Spleen (tissue), 11 donors: Measurements from ENCODE around the gene TMEM255B. TPM values are rescaled to one million over a fixed set of nuclear protein-coding genes. Genes with fewer than 3 reads are reported as not detected.

Source experiments
- DNase-seq: peaks from one replicate; pipeline ENCODE4 v3.0.0-alpha.2; 2020
- H3K27ac ChIP-seq, 8 donors: fragments of 200-600 bp; sonication (generic) in 7 of 8; 1 replicate in 4 of 8; 2 replicates in 4 of 8; pipeline versions ENCODE4 v1.5.0 to v1.8.0; 2016 to 2021; ENCODE audit warnings: inconsistent platforms in 4 of 8, mild to moderate bottlenecking in 4 of 8, moderate library complexity in 1 of 8
- H3K27me3 ChIP-seq, 7 donors: fragments of 200-600 bp; sonication (generic) in 6 of 7; replicated peaks in 1 of 7; 1 replicate in 4 of 7; 2 replicates in 3 of 7; pipeline versions ENCODE4 v1.5.0 to v1.8.0; 2016 to 2021; ENCODE audit warnings: inconsistent platforms in 3 of 7, mild to moderate bottlenecking in 1 of 7
- H3K36me3 ChIP-seq, 6 donors: fragments of 200-600 bp; sonication (generic) in 5 of 6; 1 replicate in 4 of 6; 2 replicates in 2 of 6; pipeline versions ENCODE4 v1.5.0 to v1.8.0; 2016 to 2021; ENCODE audit warnings: inconsistent platforms in 2 of 6
- H3K4me1 ChIP-seq, 6 donors: fragments of 200-600 bp; sonication (generic) in 5 of 6; 1 replicate in 3 of 6; 2 replicates in 3 of 6; pipeline versions ENCODE4 v1.5.0 to v1.8.0; 2016 to 2021; ENCODE audit warnings: inconsistent platforms in 3 of 6
- H3K4me3 ChIP-seq, 8 donors: fragments of 200-600 bp; sonication (generic) in 7 of 8; 1 replicate in 4 of 8; 2 replicates in 4 of 8; pipeline versions ENCODE4 v1.5.0 to v1.8.0; 2016 to 2021; ENCODE audit warnings: inconsistent platforms in 4 of 8, mild to moderate bottlenecking in 4 of 8, moderate library complexity in 2 of 8
- H3K9me3 ChIP-seq, 8 donors: fragments of 200-600 bp; sonication (generic) in 7 of 8; 1 replicate in 4 of 8; 2 replicates in 4 of 8; pipeline versions ENCODE4 v1.5.0 to v1.8.0; 2016 to 2021; ENCODE audit warnings: inconsistent platforms in 4 of 8
- CTCF ChIP-seq, 11 experiments: fragments of 200-600 bp in 7 of 11; fragments of 450-650 bp in 4 of 11; sonication (generic) in 4 of 11; IDR thresholded peaks in 8 of 11; conservative IDR thresholded peaks in 3 of 11; 1 replicate in 7 of 11; 2 replicates in 4 of 11; pipeline versions ENCODE4 v1.4.0 to v1.8.0; 2016 to 2021; ENCODE audit warnings: antibody characterized with exemption in 11 of 11, inconsistent platforms in 4 of 11, mild to moderate bottlenecking in 1 of 11
- POLR2A ChIP-seq, 3 donors: fragments of 450-650 bp; IDR thresholded peaks; one replicate each; pipeline ENCODE4 v1.5.1; 2017; ENCODE audit warnings: antibody characterized with exemption in 3 of 3, mild to moderate bottlenecking in 1 of 3
- POLR2AphosphoS5 ChIP-seq, 3 donors: sonication (generic); formaldehyde crosslinking; IDR thresholded peaks; one replicate each; pipeline ENCODE4 v1.5.1; 2017; ENCODE audit warnings: antibody characterized with exemption in 3 of 3
- WGBS, 5 donors: extraction: QIAGEN DNeasy Blood & Tissue Kit in 3 of 5; methylation state at CpG; one replicate each; pipeline versions ENCODE4 v1.1.5 to v1.1.7; 2013 to 2018; 5-methylcytosine and 5-hydroxymethylcytosine counted together
- intact Hi-C: fragments of 100-400 bp; cut with DNase I; formaldehyde crosslinking; loops from one replicate; pipeline ENCODE4 v1.15.0; 2023; ENCODE audit warnings: low total_unique reads
- polyA plus RNA-seq, 3 donors: library from polyadenylated mRNA; stranded (reverse); fragments of 200-250 nt; gene quantifications; one replicate each; pipeline ENCODE4 v1.2.1, GENCODE V29; 2013
- total RNA-seq, 7 donors: library from RNA; depleted of rRNA in 3 of 7; stranded (reverse); fragments of >200 nt in 3 of 7; fragmentation: NEBNext Ultra II Directional in 4 of 7; extraction: Animal tissue kit (Norgen Biotek cat#: 25700) in 4 of 7; gene quantifications; one replicate each; pipeline versions ENCODE4 v1.1.0 to v1.2.1, GENCODE V29; 2016 to 2021
- donor health status: healthy with polysubstance abuse.
- donor health status: DM: no; HTN: no; CAD: no; lungs with moderate emphysema.
- donor health status: DM: no; HTN: no; CAD: no.
- donor health status: Bipolar disorder and iron deficiency.
- donor health status: healthy.
- donor health status: DM: no; HTN: no; CAD: no.
- donor health status: DM: yes; HTN: yes; CAD: no.

The TMEM255B gene
- total and polyA plus RNA-seq, 10 donors = 5.7 to 26.9 (median 12.3) TPM

- peaks cover 0 to 46% (median 0%) of the 10 kb centered on the region in 7 donors for H3K27me3 ChIP-seq
- peak overlapping the region in 1 of 8 donors; percentile 2 for H3K4me3 ChIP-seq
- intact Hi-C loops = no loop called here
- peak; percentile 73 for DNase-seq
- no peaks in the 10 kb centered on the region for H3K9me3 ChIP-seq
- H3K4me1 ChIP-seq = peaks cover 6 to 37% (median 24%) of the 10 kb centered on the region in 6 donors
- H3K36me3 ChIP-seq = peaks cover 0 to 7% (median 0%) of the 10 kb centered on the region in 6 donors
- WGBS, 5 donors = 86 to 89% (median 87%) methylated on average over 30 of the region's 30 CpGs
- no peak overlapping the region for H3K27ac ChIP-seq
- no peak for TF ChIP-seq CTCF (IDR thresholded peaks at IDR 0.05 in 8 of 11, conservative IDR thresholded peaks at IDR 0.05 in 3 of 11)
Measured at GRCh38 chr13:113845723-113846635, 87.0 kb downstream of the TMEM255B start.

GRCh38 chr13:113846636-113847318 lies 87.8 kb downstream of the TMEM255B start:
- H3K4me1 ChIP-seq = peaks cover 6 to 34% (median 23%) of the 10 kb centered on the region in 6 donors
- peak; percentile 76 for DNase-seq
- 70 to 83% (median 81%) methylated on average over 25 to 28 of the region's 28 CpGs for whole genome bisulfite sequencing, 5 donors
- no peak overlapping the region for H3K4me3 ChIP-seq
- TF ChIP-seq POLR2AphosphoS5 (IDR thresholded peaks at IDR 0.05) = peak in 2 of 3 donors; percentile 23 to 31
- no peak for TF ChIP-seq CTCF (IDR thresholded peaks at IDR 0.05 in 8 of 11, conservative IDR thresholded peaks at IDR 0.05 in 3 of 11)
- H3K36me3 ChIP-seq = peaks cover 0 to 7% (median 0%) of the 10 kb centered on the region in 6 donors
- H3K27me3 ChIP-seq = peaks cover 0 to 47% (median 0%) of the 10 kb centered on the region in 7 donors
- no peaks in the 10 kb centered on the region for H3K9me3 ChIP-seq
- intact Hi-C loops = no loop called here
- H3K27ac ChIP-seq = no peak overlapping the region

- peaks cover 6 to 39% (median 23%) of the 10 kb centered on the region in 6 donors for H3K4me1 ChIP-seq
- peaks cover 0 to 57% (median 0%) of the 10 kb centered on the region in 7 donors for H3K27me3 ChIP-seq
- peaks cover 0 to 7% (median 0%) of the 10 kb centered on the region in 6 donors for H3K36me3 ChIP-seq
- H3K27ac ChIP-seq = no peak overlapping the region
- no peak overlapping the region for H3K4me3 ChIP-seq
- WGBS, 5 donors = 69 to 78% (median 76%) methylated on average over 8 of the region's 8 CpGs
- no peak for DNase-seq
- H3K9me3 ChIP-seq = no peaks in the 10 kb centered on the region
- intact Hi-C loops = no loop called here
- TF ChIP-seq POLR2A (IDR thresholded peaks at IDR 0.05) (no peak), CTCF (IDR thresholded peaks at IDR 0.05 in 8 of 11, conservative IDR thresholded peaks at IDR 0.05 in 3 of 11) (no peak), POLR2AphosphoS5 (IDR thresholded peaks at IDR 0.05) (no peak)
Measured at GRCh38 chr13:113848020-113848419, 89.0 kb downstream of the TMEM255B start.
